SK-N-SH (cell line): ENCODE data around the gene SRPRA. TPM values are rescaled to one million over a fixed set of nuclear protein-coding genes. Genes with fewer than 3 reads are reported as not detected.

Experiments
- CTCF ChIA-PET: fragments of 300-600, 350-600 bp; formaldehyde crosslinking; extraction: SDS; loops from one replicate; lab custom pipeline; 2021; lab: Yijun Ruan, JAX
- POLR2A ChIA-PET: fragments of 350-600 bp; sonication (Branson Sonifier 250); formaldehyde crosslinking; extraction: SDS; loops from one replicate; lab custom pipeline; 2020; ENCODE audit warnings: antibody characterized with exemption, inconsistent platforms; lab: Yijun Ruan, JAX
- DNase-seq: peaks from one replicate; pipeline ENCODE4 v3.0.0; 2012
- H2AFZ ChIP-seq: fragments of 200-600 bp; sonication (generic); 2 replicates; pipeline ENCODE4 v1.8.1; 2016; ENCODE audit warnings: antibody characterized with exemption, mild to moderate bottlenecking, low read depth
- H3F3A ChIP-seq: fragments of 200-600 bp; sonication (generic); replicated peaks from 2 replicates; pipeline ENCODE3; 2016; ENCODE audit warnings: antibody characterized with exemption, mild to moderate bottlenecking; ENCODE audit not compliant: insufficient read depth
- H3K27ac ChIP-seq, 2 experiments: fragments of 200-500 bp in 1 of 2; fragments of 200-600 bp in 1 of 2; sonication (Bioruptor generic) in 1 of 2; sonication (generic), shearing (Covaris generic) in 1 of 2; 2 replicates each; pipeline versions ENCODE4 v1.5.1 to v1.6.1; 2014 to 2016; ENCODE audit warnings: low read depth in 2 of 2, inconsistent platforms in 1 of 2, low read length in 1 of 2, mild to moderate bottlenecking in 1 of 2, mixed read lengths in 1 of 2
- H3K27me3 ChIP-seq: fragments of 200-600 bp; sonication (generic), shearing (Covaris generic); 2 replicates; pipeline ENCODE4 v1.6.1; 2016; ENCODE audit warnings: mixed run types; ENCODE audit not compliant: insufficient read depth
- H3K36me3 ChIP-seq, 2 experiments: fragments of 200-500 bp in 1 of 2; fragments of 200-600 bp in 1 of 2; sonication (Bioruptor generic) in 1 of 2; sonication (generic) in 1 of 2; replicated peaks in 1 of 2; 2 replicates each; pipeline versions ENCODE3 to v1.5.1; 2014 to 2016; ENCODE audit warnings: low read length in 1 of 2, mild to moderate bottlenecking in 1 of 2; ENCODE audit not compliant: insufficient read depth in 2 of 2, control insufficient read depth in 1 of 2
- H3K4me1 ChIP-seq, 2 experiments: fragments of 200-500 bp in 1 of 2; fragments of 200-600 bp in 1 of 2; sonication (Bioruptor generic) in 1 of 2; sonication (generic), shearing (Covaris generic) in 1 of 2; 2 replicates each; pipeline versions ENCODE4 v1.5.1 to v1.6.1; 2014 to 2016; ENCODE audit warnings: low read depth in 1 of 2, low read length in 1 of 2, mixed run types in 1 of 2; ENCODE audit not compliant: insufficient read depth in 2 of 2, control insufficient read depth in 1 of 2
- H3K4me2 ChIP-seq: fragments of 200-600 bp; sonication (generic), shearing (Covaris generic); 2 replicates; pipeline ENCODE4 v1.6.1; 2017; ENCODE audit warnings: mixed run types
- H3K4me3 ChIP-seq, 2 experiments: fragments of 200-500 bp in 1 of 2; fragments of 200-600 bp in 1 of 2; sonication (Bioruptor generic) in 1 of 2; sonication (generic), shearing (Covaris generic) in 1 of 2; 2 replicates each; pipeline versions ENCODE4 v1.5.1 to v1.8.1; 2014 to 2016; ENCODE audit warnings: low read depth in 2 of 2, inconsistent platforms in 1 of 2, low read length in 1 of 2, mild to moderate bottlenecking in 1 of 2, mixed read lengths in 1 of 2, moderate library complexity in 1 of 2
- H3K79me2 ChIP-seq: fragments of 200-600 bp; sonication (generic); 2 replicates; pipeline ENCODE4 v1.8.1; 2017; ENCODE audit warnings: mild to moderate bottlenecking; ENCODE audit not compliant: insufficient read depth
- H3K9ac ChIP-seq: fragments of 200-600 bp; sonication (generic); 2 replicates; pipeline ENCODE4 v1.6.1; 2017; ENCODE audit warnings: mixed run types
- H3K9me2 ChIP-seq: fragments of 200-600 bp; sonication (generic); 2 replicates; pipeline ENCODE4 v1.6.1; 2017; ENCODE audit warnings: mixed run types
- H3K9me3 ChIP-seq: fragments of 200-600 bp; sonication (generic); 2 replicates; pipeline ENCODE4 v1.6.1; 2017; ENCODE audit warnings: mixed run types, mild to moderate bottlenecking, moderate library complexity
- H4K20me1 ChIP-seq: fragments of 200-600 bp; sonication (generic); 2 replicates; pipeline ENCODE4 v1.6.1; 2017; ENCODE audit warnings: mild to moderate bottlenecking, mixed run types; ENCODE audit not compliant: insufficient read depth
- CHD2 ChIP-seq: fragments of 150-350 bp; IDR thresholded peaks from 2 replicates; pipeline ENCODE4 v1.6.1; 2018; ENCODE audit warnings: low read length; ENCODE audit not compliant: partially characterized antibody
- ELF1 ChIP-seq: IDR thresholded peaks from 2 replicates; pipeline ENCODE4 v1.4.0; 2012
- EP300 ChIP-seq, 2 experiments: IDR thresholded peaks; 2 replicates each; pipeline versions ENCODE4 v1.4.0 to v1.6.1; 2012; ENCODE audit warnings: borderline replicate concordance in 1 of 2, low read depth in 1 of 2, low read length in 1 of 2
- EZH2phosphoT487 ChIP-seq: fragments of 200-600 bp; sonication (generic); IDR thresholded peaks from 2 replicates; pipeline ENCODE4 v1.6.1; 2017; ENCODE audit warnings: low read depth, mixed run types, mild to moderate bottlenecking, antibody characterized with exemption, moderate library complexity, borderline replicate concordance
- FOSL2 ChIP-seq: IDR thresholded peaks from 2 replicates; pipeline ENCODE4 v1.4.0; 2012; ENCODE audit warnings: low read depth, mild to moderate bottlenecking, moderate library complexity, borderline replicate concordance
- FOXM1 ChIP-seq: IDR thresholded peaks from 2 replicates; pipeline ENCODE4 v1.4.0; 2012; ENCODE audit warnings: low read depth, mild to moderate bottlenecking
- GABPA ChIP-seq: IDR thresholded peaks from 2 replicates; pipeline ENCODE4 v1.4.0; 2012; ENCODE audit warnings: low read depth, mild to moderate bottlenecking
- JUND ChIP-seq: IDR thresholded peaks from 2 replicates; pipeline ENCODE4 v1.4.0; 2012
- MXI1 ChIP-seq: IDR thresholded peaks from 2 replicates; pipeline ENCODE4 v1.6.1; 2012; ENCODE audit warnings: mild to moderate bottlenecking, low read depth, low read length, improper control_type of control experiment
- NRF1 ChIP-seq: IDR thresholded peaks from 2 replicates; pipeline ENCODE4 v1.6.1; 2012; ENCODE audit warnings: low read depth, mild to moderate bottlenecking, low read length
- POLR2AphosphoS5 ChIP-seq: IDR thresholded peaks from 2 replicates; pipeline ENCODE4 v1.6.1; 2012; ENCODE audit warnings: low read depth, low read length
- RXRA ChIP-seq: IDR thresholded peaks from 2 replicates; pipeline ENCODE4 v1.4.0; 2012; ENCODE audit warnings: low read depth, mild to moderate bottlenecking, borderline replicate concordance
- SMC3 ChIP-seq: IDR thresholded peaks from 2 replicates; pipeline ENCODE4 v1.6.1; 2012; ENCODE audit warnings: low read depth, low read length, improper control_type of control experiment
- YY1 ChIP-seq: IDR thresholded peaks from 2 replicates; pipeline ENCODE4 v1.4.0; 2012; ENCODE audit warnings: low read depth, mild to moderate bottlenecking
- WGBS: methylation state at CpG from one replicate; pipeline ENCODE4 v1.1.6; 2017; ENCODE audit warnings: low lambda C conversion rate; 5-methylcytosine and 5-hydroxymethylcytosine counted together
- polyA plus RNA-seq, 3 experiments: library from polyadenylated mRNA; depleted of rRNA; stranded (reverse); fragments of >200 nt; gene quantifications; 2 replicates each; pipeline ENCODE4 v1.2.3, GENCODE V29; 2012
- TF ChIP-seq, protein P1 (sequence below): IDR thresholded peaks from 2 replicates; pipeline ENCODE4; 2012
- TF ChIP-seq, protein P2 (sequence below): IDR thresholded peaks from 2 replicates; pipeline ENCODE4 v1.6.1; 2012; ENCODE audit warnings: mild to moderate bottlenecking, low read depth, low read length, moderate library complexity
- TF ChIP-seq, protein P3 (sequence below): fragments of 150-350 bp; IDR thresholded peaks from 2 replicates; pipeline ENCODE4 v1.6.1; 2017; ENCODE audit warnings: antibody characterized with exemption, low read length, low read depth, borderline replicate concordance
- TF ChIP-seq, protein P4 (sequence below): fragments of 150-350 bp; IDR thresholded peaks from 2 replicates; pipeline ENCODE4 v1.6.1; 2016; ENCODE audit warnings: mild to moderate bottlenecking, low read depth, low read length
- TF ChIP-seq, protein P5 (sequence below): IDR thresholded peaks from 2 replicates; pipeline ENCODE4 v1.4.0; 2012; ENCODE audit warnings: low read depth, borderline replicate concordance

The SRPRA gene
- polyA plus RNA-seq, 1 of the 3 experiments (the other 2 are of a cell fraction) = 129 TPM

DNA sequence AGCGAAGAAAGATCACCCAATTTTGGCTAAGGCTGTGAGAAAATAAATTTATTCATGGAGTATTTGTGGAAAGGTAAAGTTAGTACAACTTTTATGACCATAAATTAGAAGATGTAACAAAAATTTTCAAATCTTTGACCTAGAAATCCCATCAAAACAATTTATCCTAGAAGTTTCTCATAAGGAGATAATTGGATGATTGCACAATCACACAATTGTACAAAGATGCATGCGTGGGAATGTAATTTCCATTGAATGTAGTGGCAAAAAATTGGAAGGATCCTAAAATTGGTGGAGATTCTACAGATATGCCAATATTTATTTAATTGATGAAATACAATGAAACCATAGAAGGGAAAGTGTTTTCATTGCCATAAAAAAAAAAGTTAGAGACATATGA is 11.6 kb downstream of the SRPRA start:
- no peaks in the 10 kb centered on the region for H4K20me1 ChIP-seq
- POLR2A ChIA-PET = no interaction called here
- H2AFZ ChIP-seq = no peak overlapping the region
- CTCF ChIA-PET = no interaction called here
- no peaks in the 10 kb centered on the region for H3K79me2 ChIP-seq
- H3K9me2 ChIP-seq = no peaks in the 10 kb centered on the region
- H3K27ac ChIP-seq = peak overlapping the region; percentile 1 to 16; a peak in 2 of 4 replicates
- DNase-seq = no peak
- H3K27me3 ChIP-seq = no peaks in the 10 kb centered on the region
- WGBS = 97% methylated on average over 2 of the region's 2 CpGs
- no peak overlapping the region for H3K4me2 ChIP-seq
- H3F3A ChIP-seq = peaks cover 30% of the 10 kb centered on the region
- no peak overlapping the region for H3K9ac ChIP-seq
- H3K4me3 ChIP-seq = no peak overlapping the region
- H3K9me3 ChIP-seq = no peaks in the 10 kb centered on the region
- TF ChIP-seq FOSL2 (no peak), CHD2 (no peak), GABPA (no peak), SMC3 (no peak), NRF1 (no peak), EP300 (IDR thresholded peaks at IDR 0.05; ENCODE audit: borderline replicate concordance in 1 of 2, low read depth in 1 of 2, low read length in 1 of 2) (no peak), JUND (no peak), YY1 (no peak), ELF1 (no peak), EZH2phosphoT487 (no peak), RXRA (no peak), MXI1 (no peak), POLR2AphosphoS5 (no peak), FOXM1 (no peak)
- TF ChIP-seq, protein P1, sequence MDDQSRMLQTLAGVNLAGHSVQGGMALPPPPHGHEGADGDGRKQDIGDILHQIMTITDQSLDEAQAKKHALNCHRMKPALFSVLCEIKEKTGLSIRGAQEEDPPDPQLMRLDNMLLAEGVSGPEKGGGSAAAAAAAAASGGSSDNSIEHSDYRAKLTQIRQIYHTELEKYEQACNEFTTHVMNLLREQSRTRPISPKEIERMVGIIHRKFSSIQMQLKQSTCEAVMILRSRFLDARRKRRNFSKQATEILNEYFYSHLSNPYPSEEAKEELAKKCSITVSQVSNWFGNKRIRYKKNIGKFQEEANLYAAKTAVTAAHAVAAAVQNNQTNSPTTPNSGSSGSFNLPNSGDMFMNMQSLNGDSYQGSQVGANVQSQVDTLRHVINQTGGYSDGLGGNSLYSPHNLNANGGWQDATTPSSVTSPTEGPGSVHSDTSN = no peak
- TF ChIP-seq, protein P2, sequence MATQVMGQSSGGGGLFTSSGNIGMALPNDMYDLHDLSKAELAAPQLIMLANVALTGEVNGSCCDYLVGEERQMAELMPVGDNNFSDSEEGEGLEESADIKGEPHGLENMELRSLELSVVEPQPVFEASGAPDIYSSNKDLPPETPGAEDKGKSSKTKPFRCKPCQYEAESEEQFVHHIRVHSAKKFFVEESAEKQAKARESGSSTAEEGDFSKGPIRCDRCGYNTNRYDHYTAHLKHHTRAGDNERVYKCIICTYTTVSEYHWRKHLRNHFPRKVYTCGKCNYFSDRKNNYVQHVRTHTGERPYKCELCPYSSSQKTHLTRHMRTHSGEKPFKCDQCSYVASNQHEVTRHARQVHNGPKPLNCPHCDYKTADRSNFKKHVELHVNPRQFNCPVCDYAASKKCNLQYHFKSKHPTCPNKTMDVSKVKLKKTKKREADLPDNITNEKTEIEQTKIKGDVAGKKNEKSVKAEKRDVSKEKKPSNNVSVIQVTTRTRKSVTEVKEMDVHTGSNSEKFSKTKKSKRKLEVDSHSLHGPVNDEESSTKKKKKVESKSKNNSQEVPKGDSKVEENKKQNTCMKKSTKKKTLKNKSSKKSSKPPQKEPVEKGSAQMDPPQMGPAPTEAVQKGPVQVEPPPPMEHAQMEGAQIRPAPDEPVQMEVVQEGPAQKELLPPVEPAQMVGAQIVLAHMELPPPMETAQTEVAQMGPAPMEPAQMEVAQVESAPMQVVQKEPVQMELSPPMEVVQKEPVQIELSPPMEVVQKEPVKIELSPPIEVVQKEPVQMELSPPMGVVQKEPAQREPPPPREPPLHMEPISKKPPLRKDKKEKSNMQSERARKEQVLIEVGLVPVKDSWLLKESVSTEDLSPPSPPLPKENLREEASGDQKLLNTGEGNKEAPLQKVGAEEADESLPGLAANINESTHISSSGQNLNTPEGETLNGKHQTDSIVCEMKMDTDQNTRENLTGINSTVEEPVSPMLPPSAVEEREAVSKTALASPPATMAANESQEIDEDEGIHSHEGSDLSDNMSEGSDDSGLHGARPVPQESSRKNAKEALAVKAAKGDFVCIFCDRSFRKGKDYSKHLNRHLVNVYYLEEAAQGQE = no peak
- TF ChIP-seq, protein P3, sequence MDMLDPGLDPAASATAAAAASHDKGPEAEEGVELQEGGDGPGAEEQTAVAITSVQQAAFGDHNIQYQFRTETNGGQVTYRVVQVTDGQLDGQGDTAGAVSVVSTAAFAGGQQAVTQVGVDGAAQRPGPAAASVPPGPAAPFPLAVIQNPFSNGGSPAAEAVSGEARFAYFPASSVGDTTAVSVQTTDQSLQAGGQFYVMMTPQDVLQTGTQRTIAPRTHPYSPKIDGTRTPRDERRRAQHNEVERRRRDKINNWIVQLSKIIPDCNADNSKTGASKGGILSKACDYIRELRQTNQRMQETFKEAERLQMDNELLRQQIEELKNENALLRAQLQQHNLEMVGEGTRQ = no peak
- TF ChIP-seq, protein P4, sequence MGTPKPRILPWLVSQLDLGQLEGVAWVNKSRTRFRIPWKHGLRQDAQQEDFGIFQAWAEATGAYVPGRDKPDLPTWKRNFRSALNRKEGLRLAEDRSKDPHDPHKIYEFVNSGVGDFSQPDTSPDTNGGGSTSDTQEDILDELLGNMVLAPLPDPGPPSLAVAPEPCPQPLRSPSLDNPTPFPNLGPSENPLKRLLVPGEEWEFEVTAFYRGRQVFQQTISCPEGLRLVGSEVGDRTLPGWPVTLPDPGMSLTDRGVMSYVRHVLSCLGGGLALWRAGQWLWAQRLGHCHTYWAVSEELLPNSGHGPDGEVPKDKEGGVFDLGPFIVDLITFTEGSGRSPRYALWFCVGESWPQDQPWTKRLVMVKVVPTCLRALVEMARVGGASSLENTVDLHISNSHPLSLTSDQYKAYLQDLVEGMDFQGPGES = no peak
- TF ChIP-seq, protein P5, sequence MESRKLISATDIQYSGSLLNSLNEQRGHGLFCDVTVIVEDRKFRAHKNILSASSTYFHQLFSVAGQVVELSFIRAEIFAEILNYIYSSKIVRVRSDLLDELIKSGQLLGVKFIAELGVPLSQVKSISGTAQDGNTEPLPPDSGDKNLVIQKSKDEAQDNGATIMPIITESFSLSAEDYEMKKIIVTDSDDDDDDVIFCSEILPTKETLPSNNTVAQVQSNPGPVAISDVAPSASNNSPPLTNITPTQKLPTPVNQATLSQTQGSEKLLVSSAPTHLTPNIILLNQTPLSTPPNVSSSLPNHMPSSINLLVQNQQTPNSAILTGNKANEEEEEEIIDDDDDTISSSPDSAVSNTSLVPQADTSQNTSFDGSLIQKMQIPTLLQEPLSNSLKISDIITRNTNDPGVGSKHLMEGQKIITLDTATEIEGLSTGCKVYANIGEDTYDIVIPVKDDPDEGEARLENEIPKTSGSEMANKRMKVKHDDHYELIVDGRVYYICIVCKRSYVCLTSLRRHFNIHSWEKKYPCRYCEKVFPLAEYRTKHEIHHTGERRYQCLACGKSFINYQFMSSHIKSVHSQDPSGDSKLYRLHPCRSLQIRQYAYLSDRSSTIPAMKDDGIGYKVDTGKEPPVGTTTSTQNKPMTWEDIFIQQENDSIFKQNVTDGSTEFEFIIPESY = no peak
- H3K4me1 ChIP-seq = peaks cover 3 to 8% of the 10 kb centered on the region in 2 experiments; a peak in 3 of 4 replicates
- H3K36me3 ChIP-seq = peaks cover 30 to 42% of the 10 kb centered on the region in 2 experiments
